Hepatocyte (in vitro differentiated cells): Measurements from ENCODE around the gene MAGI1. TPM values are rescaled to one million over a fixed set of nuclear protein-coding genes. Genes with fewer than 3 reads are reported as not detected.

Source experiments
- DNase-seq: peaks from one replicate; pipeline ENCODE4 v3.0.0-alpha.2; 2016; ENCODE audit warnings: low spot score
- H2AFZ ChIP-seq: fragments of 200-600 bp; sonication (generic); 2 replicates; pipeline ENCODE4 v1.6.0; 2016; ENCODE audit warnings: antibody characterized with exemption, mild to moderate bottlenecking
- H3K27ac ChIP-seq: fragments of 200-600 bp; sonication (generic); 2 replicates; pipeline ENCODE4 v1.5.1; 2016; ENCODE audit warnings: mild to moderate bottlenecking
- H3K27me3 ChIP-seq: fragments of 200-600 bp; sonication (generic); 2 replicates; pipeline ENCODE4 v1.6.1; 2016
- H3K36me3 ChIP-seq: fragments of 200-600 bp; sonication (generic); replicated peaks from 2 replicates; pipeline ENCODE4 v1.5.1; 2016; ENCODE audit warnings: low read depth; ENCODE audit not compliant: insufficient read depth
- H3K4me1 ChIP-seq: fragments of 200-600 bp; sonication (generic); 2 replicates; pipeline ENCODE4 v1.5.1; 2016; ENCODE audit warnings: mild to moderate bottlenecking, moderate library complexity; ENCODE audit not compliant: insufficient read depth
- H3K4me2 ChIP-seq: fragments of 200-600 bp; sonication (generic); 2 replicates; pipeline ENCODE4 v1.6.0; 2016
- H3K4me3 ChIP-seq: fragments of 200-600 bp; sonication (generic); 2 replicates; pipeline ENCODE4 v1.5.1; 2016; ENCODE audit warnings: mild to moderate bottlenecking
- H3K79me2 ChIP-seq: fragments of 200-600 bp; sonication (generic); 2 replicates; pipeline ENCODE4 v1.6.0; 2017; ENCODE audit warnings: mild to moderate bottlenecking
- H3K9me2 ChIP-seq: fragments of 200-600 bp; sonication (generic); replicated peaks from 2 replicates; pipeline ENCODE4 v1.6.0; 2017; ENCODE audit warnings: mild to moderate bottlenecking; ENCODE audit not compliant: insufficient read depth
- H3K9me3 ChIP-seq: fragments of 200-600 bp; sonication (generic); 2 replicates; pipeline ENCODE4 v1.5.1; 2016; ENCODE audit warnings: low read depth, mild to moderate bottlenecking
- H4K20me1 ChIP-seq: fragments of 200-600 bp; sonication (generic); 2 replicates; pipeline ENCODE4 v1.6.0; 2016; ENCODE audit warnings: mild to moderate bottlenecking; ENCODE audit not compliant: insufficient read depth, poor library complexity, severe bottlenecking
- EZH2 ChIP-seq: fragments of 200-600 bp; sonication (generic); IDR thresholded peaks from 2 replicates; pipeline ENCODE4 v1.6.1; 2016; ENCODE audit warnings: antibody characterized with exemption, mild to moderate bottlenecking, borderline replicate concordance
- EZH2phosphoT487 ChIP-seq: fragments of 200-600 bp; sonication (generic); IDR thresholded peaks from one replicate; pipeline ENCODE4 v1.6.1; 2018; ENCODE audit warnings: antibody characterized with exemption, mild to moderate bottlenecking, low read depth, moderate library complexity; ENCODE audit not compliant: unreplicated experiment, severe bottlenecking
- WGBS: methylation state at CpG from one replicate; pipeline ENCODE4 v1.1.6; 2016; ENCODE audit warnings: low lambda C conversion rate; ENCODE audit errors: missing lambda C conversion rate; 5-methylcytosine and 5-hydroxymethylcytosine counted together
- polyA plus RNA-seq: library from polyadenylated mRNA; unstranded; fragments of >200 nt; fragmentation: Nextera tagmentation; extraction: Ambion mirVana; gene quantifications from 2 replicates; pipeline ENCODE4 v1.2.1, GENCODE V29; 2016
- total RNA-seq: library from RNA; depleted of rRNA; stranded (reverse); fragments of >200 nt; gene quantifications from 2 replicates; pipeline ENCODE4 v1.2.3, GENCODE V29; 2014
- TF ChIP-seq, protein P1 (sequence below): fragments of 200-600 bp; sonication (generic); IDR thresholded peaks from 2 replicates; pipeline ENCODE4 v1.5.1; 2016; ENCODE audit warnings: antibody characterized with exemption, mild to moderate bottlenecking; ENCODE audit not compliant: poor library complexity

MAGI1 gene
- total and polyA plus RNA-seq, 2 experiments from 2014 or later: 26.2 to 43.5 TPM

DNA sequence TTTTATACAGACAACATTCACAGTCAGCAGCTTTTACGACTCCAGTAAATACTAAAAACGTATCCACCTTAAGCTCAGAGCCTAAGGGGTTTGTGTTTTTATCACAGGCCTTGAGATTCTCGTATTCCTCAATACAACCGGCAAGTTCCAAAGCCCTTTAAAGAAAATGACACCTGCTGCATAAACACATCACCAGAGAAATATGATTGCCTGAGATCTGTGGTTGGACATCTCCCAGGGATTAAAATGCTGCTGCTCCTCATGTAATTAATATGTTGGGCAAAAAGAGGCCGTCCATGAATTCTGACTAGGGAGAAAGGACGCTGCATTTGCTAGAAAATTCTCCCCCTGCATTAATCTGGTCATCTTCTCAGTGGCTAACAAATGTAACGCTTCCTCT, 544.8 kb downstream of the MAGI1 start:
- no peaks in the 10 kb centered on the region for H3K9me3 ChIP-seq
- no peak overlapping the region for H3K27ac ChIP-seq
- H3K79me2 ChIP-seq: peaks cover 27% of the 10 kb centered on the region
- peaks cover 3% of the 10 kb centered on the region for H3K36me3 ChIP-seq
- no peak for DNase-seq
- no peaks in the 10 kb centered on the region for H3K27me3 ChIP-seq
- no peaks in the 10 kb centered on the region for H3K4me1 ChIP-seq
- H3K9me2 ChIP-seq: no peaks in the 10 kb centered on the region
- no peak overlapping the region for H2AFZ ChIP-seq
- TF ChIP-seq, protein P1, sequence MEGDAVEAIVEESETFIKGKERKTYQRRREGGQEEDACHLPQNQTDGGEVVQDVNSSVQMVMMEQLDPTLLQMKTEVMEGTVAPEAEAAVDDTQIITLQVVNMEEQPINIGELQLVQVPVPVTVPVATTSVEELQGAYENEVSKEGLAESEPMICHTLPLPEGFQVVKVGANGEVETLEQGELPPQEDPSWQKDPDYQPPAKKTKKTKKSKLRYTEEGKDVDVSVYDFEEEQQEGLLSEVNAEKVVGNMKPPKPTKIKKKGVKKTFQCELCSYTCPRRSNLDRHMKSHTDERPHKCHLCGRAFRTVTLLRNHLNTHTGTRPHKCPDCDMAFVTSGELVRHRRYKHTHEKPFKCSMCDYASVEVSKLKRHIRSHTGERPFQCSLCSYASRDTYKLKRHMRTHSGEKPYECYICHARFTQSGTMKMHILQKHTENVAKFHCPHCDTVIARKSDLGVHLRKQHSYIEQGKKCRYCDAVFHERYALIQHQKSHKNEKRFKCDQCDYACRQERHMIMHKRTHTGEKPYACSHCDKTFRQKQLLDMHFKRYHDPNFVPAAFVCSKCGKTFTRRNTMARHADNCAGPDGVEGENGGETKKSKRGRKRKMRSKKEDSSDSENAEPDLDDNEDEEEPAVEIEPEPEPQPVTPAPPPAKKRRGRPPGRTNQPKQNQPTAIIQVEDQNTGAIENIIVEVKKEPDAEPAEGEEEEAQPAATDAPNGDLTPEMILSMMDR: no peak
- TF ChIP-seq EZH2: no peak
- TF ChIP-seq EZH2phosphoT487: no peak
- H3K4me2 ChIP-seq: no peak overlapping the region
- H4K20me1 ChIP-seq: peaks cover 6% of the 10 kb centered on the region
- WGBS: 61% methylated on average over 7 of the region's 7 CpGs
- H3K4me3 ChIP-seq: no peak overlapping the region

DNA sequence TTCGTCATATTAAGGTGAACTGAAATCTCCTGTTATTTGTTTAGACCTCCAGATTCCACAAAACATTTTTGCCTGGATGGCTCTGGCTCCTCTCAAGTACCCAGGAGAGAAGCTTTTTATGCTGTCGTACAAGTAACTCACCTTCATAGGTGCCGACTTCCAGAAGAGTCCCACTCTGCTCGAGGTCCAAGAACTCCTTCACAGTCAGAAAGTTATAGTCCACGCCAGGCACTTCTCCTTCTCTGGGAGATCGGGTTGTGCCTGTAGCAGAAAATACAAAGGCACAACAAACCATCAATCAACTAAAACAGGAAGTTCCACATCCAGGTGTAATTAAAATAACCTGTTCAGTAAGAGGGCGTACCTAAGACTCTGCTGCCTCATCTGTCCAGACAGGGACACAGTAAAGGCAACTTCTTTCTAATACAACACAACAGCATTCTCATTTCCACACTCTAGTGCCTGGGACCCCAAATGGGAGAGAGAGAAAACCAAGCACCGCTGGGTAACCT, 545.3 kb downstream of the MAGI1 start:
- Histone ChIP-seq H3K79me2 (peaks cover 26% of the 10 kb centered on the region), H3K27ac (no peak overlapping the region)
- TF ChIP-seq EZH2phosphoT487 (no peak), EZH2 (no peak)
- TF ChIP-seq, protein P1: no peak

DNA sequence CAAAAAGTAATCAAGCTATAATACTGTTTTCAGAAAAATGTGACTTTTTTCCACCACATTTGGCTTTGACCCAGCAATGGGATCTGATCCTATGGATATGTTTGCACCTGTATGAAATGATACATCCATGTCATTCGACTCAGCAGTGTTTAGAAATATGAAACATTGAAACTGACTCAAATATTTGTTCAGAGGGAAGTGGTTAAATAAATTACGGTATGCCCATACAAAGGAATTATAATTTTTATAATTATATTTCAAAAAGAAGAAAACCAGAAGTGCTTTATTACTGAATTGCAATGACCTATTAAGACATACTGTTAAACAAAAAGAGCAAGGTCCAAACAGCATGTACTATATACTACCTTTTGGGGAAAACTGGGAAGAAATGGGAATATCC, 546.5 kb downstream of the MAGI1 start:
- Histone ChIP-seq H3K79me2 (peaks cover 24% of the 10 kb centered on the region), H3K27me3 (no peaks in the 10 kb centered on the region), H3K36me3 (peaks cover 3% of the 10 kb centered on the region), H2AFZ (no peak overlapping the region), H3K4me2 (no peak overlapping the region), H3K27ac (no peak overlapping the region), H3K4me1 (no peaks in the 10 kb centered on the region), H3K9me2 (no peaks in the 10 kb centered on the region), H3K9me3 (no peaks in the 10 kb centered on the region), H4K20me1 (peaks cover 6% of the 10 kb centered on the region), H3K4me3 (no peak overlapping the region)
- no peak for DNase-seq
- TF ChIP-seq, protein P1: no peak
- TF ChIP-seq EZH2 (no peak), EZH2phosphoT487 (no peak)
- 97% methylated on average over 2 of the region's 2 CpGs for WGBS

More for the DNA sequence above, 545.3 kb downstream of the MAGI1 start:
- Histone ChIP-seq H3K36me3 (peaks cover 3% of the 10 kb centered on the region), H3K9me3 (no peaks in the 10 kb centered on the region), H3K4me3 (no peak overlapping the region), H2AFZ (no peak overlapping the region), H3K4me1 (no peaks in the 10 kb centered on the region), H3K4me2 (no peak overlapping the region), H3K27me3 (no peaks in the 10 kb centered on the region), H4K20me1 (peaks cover 6% of the 10 kb centered on the region), H3K9me2 (no peaks in the 10 kb centered on the region)
- no peak for DNase-seq
- WGBS: 79% methylated on average over 8 of the region's 8 CpGs

DNA sequence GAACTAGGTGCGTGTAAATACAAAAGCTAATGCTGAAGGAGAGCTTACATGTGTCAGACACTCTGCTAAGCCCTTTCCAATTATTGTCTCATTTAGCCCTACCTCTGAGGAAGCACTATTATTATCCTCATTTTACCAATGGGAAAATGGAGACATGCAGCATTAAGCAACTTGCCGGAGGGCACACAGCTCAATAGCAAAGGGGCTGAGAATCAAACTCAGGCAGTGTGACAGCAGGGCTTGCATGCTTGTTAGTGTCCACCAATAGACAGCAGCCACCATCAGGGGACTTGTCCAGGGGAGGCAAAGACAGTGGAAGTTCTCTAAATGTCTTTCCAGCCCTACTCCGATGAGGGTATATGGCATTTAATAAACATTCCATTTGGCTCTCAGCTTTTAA, 548.6 kb downstream of the MAGI1 start:
- Histone ChIP-seq H3K9me3 (no peaks in the 10 kb centered on the region), H3K4me1 (peaks cover 3% of the 10 kb centered on the region), H3K9me2 (no peaks in the 10 kb centered on the region), H3K79me2 (peaks cover 31% of the 10 kb centered on the region), H3K27me3 (no peaks in the 10 kb centered on the region), H3K27ac (no peak overlapping the region), H3K36me3 (peaks cover 3% of the 10 kb centered on the region), H4K20me1 (peaks cover 8% of the 10 kb centered on the region), H2AFZ (no peak overlapping the region), H3K4me3 (no peak overlapping the region), H3K4me2 (no peak overlapping the region)
- TF ChIP-seq, protein P1: no peak
- 76% methylated on average over 3 of the region's 3 CpGs for WGBS
- no peak for DNase-seq
